ENCODE data around the gene CDCA4.

- no peak for TF ChIP-seq EP300 (IDR thresholded peaks at IDR 0.05; ENCODE audit: borderline replicate concordance)
- no peak for TF ChIP-seq TAF1 (IDR thresholded peaks at IDR 0.05; ENCODE audit: low read depth)
- no peak for TF ChIP-seq ZBTB7A (IDR thresholded peaks at IDR 0.05; ENCODE audit: low read depth)
- no peak for TF ChIP-seq RAD21 (IDR thresholded peaks at IDR 0.05; ENCODE audit: low read depth)
- no peak for TF ChIP-seq MAX (IDR thresholded peaks at IDR 0.05)
These were observed 18.7 kb upstream of the CDCA4 start for GRCh38 chr14:105039458-105040205.
